GM12878 (cell line): ENCODE data around the gene ZMYND10.

Experiments
- BCL11A ChIP-seq: IDR thresholded peaks from 2 replicates; pipeline ENCODE4 v1.6.1; 2011; ENCODE audit warnings: low read depth, low read length
- CREM ChIP-seq: IDR thresholded peaks from 2 replicates; pipeline ENCODE4 v1.6.1; 2014; ENCODE audit warnings: antibody characterized with exemption, low read depth
- CTCF ChIP-seq, 3 experiments: IDR thresholded peaks in 2 of 3; conservative IDR thresholded peaks in 1 of 3; 2 replicates each; pipeline ENCODE4 v1.5.1; 2011; ENCODE audit warnings: low read depth in 3 of 3, low read length in 3 of 3, mild to moderate bottlenecking in 3 of 3, control low read depth in 2 of 3, moderate library complexity in 2 of 3, inconsistent platforms in 1 of 3, mixed read lengths in 1 of 3; ENCODE audit not compliant: control insufficient read depth in 2 of 3, insufficient read depth in 1 of 3; ENCODE audit errors: extremely low read depth in 1 of 3
- EZH2 ChIP-seq: IDR thresholded peaks from 2 replicates; pipeline ENCODE4 v1.6.1; 2012; ENCODE audit warnings: low read depth, mild to moderate bottlenecking, control low read depth, inconsistent platforms, low read length, borderline replicate concordance; ENCODE audit not compliant: control insufficient read depth
- MYC ChIP-seq: IDR thresholded peaks from 2 replicates; pipeline ENCODE4 v1.6.1; 2011; ENCODE audit warnings: mild to moderate bottlenecking, low read length, moderate library complexity, inconsistent platforms; ENCODE audit not compliant: insufficient read depth, insufficient replicate concordance, insufficient read length, severe bottlenecking
- NRF1 ChIP-seq: conservative IDR thresholded peaks from 2 replicates; pipeline ENCODE4 v1.6.1; 2011; ENCODE audit warnings: mild to moderate bottlenecking, low read depth, low read length, improper control_type of control experiment
- POLR2A ChIP-seq: IDR thresholded peaks from 2 replicates; pipeline ENCODE4 v1.6.1; 2011; ENCODE audit warnings: low read depth, mild to moderate bottlenecking, low read length
- SIX5 ChIP-seq: IDR thresholded peaks from 2 replicates; pipeline ENCODE4 v1.6.1; 2011; ENCODE audit warnings: mild to moderate bottlenecking, low read depth, low read length, moderate library complexity; ENCODE audit not compliant: severe bottlenecking
- SKIL ChIP-seq: fragments of 450-650 bp; IDR thresholded peaks from 2 replicates; pipeline ENCODE4 v1.6.1; 2017; ENCODE audit warnings: mild to moderate bottlenecking, low read depth, inconsistent platforms; ENCODE audit not compliant: poor library complexity, severe bottlenecking
- SUZ12 ChIP-seq: fragments of 200-600 bp; sonication (generic); IDR thresholded peaks from one replicate; pipeline ENCODE4 v1.6.1; 2018; ENCODE audit warnings: antibody characterized with exemption, mild to moderate bottlenecking; ENCODE audit not compliant: unreplicated experiment
- YY1 ChIP-seq: IDR thresholded peaks from 2 replicates; pipeline ENCODE4 v1.6.1; 2011; ENCODE audit warnings: low read depth, mild to moderate bottlenecking, low read length
- TF ChIP-seq, protein P1 (sequence below): fragments of 450-650 bp; IDR thresholded peaks from 2 replicates; pipeline ENCODE4 v1.6.1; 2017; ENCODE audit warnings: mild to moderate bottlenecking, moderate library complexity
- TF ChIP-seq, protein P2 (sequence below): IDR thresholded peaks from 2 replicates; pipeline ENCODE4 v1.6.1; 2012; ENCODE audit warnings: low read depth, low read length, improper control_type of control experiment

GRCh38 chr3:50321336-50322114 lies 24.0 kb downstream of the ZMYND10 start:
- TF ChIP-seq MYC (no peak), YY1 (peak; percentile 38; the same call in 1 of the 2 replicates), POLR2A (peak; percentile 56; the same call in 1 of the 2 replicates), CTCF (IDR thresholded peaks at IDR 0.05 in 2 of 3, conservative IDR thresholded peaks at IDR 0.05 in 1 of 3; ENCODE audit: control insufficient read depth in 2 of 3, extremely low read depth in 1 of 3, insufficient read depth in 1 of 3, low read depth in 3 of 3, low read length in 3 of 3) (peak; percentile 32 to 68 (median 35); a peak in 5 of 6 replicates), BCL11A (no peak), SIX5 (no peak), CREM (peak; percentile 51), SUZ12 (no peak), NRF1 (no peak), EZH2 (no peak), SKIL (peak; percentile 98)
- TF ChIP-seq, protein P1, sequence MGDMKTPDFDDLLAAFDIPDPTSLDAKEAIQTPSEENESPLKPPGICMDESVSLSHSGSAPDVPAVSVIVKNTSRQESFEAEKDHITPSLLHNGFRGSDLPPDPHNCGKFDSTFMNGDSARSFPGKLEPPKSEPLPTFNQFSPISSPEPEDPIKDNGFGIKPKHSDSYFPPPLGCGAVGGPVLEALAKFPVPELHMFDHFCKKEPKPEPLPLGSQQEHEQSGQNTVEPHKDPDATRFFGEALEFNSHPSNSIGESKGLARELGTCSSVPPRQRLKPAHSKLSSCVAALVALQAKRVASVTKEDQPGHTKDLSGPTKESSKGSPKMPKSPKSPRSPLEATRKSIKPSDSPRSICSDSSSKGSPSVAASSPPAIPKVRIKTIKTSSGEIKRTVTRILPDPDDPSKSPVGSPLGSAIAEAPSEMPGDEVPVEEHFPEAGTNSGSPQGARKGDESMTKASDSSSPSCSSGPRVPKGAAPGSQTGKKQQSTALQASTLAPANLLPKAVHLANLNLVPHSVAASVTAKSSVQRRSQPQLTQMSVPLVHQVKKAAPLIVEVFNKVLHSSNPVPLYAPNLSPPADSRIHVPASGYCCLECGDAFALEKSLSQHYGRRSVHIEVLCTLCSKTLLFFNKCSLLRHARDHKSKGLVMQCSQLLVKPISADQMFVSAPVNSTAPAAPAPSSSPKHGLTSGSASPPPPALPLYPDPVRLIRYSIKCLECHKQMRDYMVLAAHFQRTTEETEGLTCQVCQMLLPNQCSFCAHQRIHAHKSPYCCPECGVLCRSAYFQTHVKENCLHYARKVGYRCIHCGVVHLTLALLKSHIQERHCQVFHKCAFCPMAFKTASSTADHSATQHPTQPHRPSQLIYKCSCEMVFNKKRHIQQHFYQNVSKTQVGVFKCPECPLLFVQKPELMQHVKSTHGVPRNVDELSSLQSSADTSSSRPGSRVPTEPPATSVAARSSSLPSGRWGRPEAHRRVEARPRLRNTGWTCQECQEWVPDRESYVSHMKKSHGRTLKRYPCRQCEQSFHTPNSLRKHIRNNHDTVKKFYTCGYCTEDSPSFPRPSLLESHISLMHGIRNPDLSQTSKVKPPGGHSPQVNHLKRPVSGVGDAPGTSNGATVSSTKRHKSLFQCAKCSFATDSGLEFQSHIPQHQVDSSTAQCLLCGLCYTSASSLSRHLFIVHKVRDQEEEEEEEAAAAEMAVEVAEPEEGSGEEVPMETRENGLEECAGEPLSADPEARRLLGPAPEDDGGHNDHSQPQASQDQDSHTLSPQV = no peak
- TF ChIP-seq, protein P2, sequence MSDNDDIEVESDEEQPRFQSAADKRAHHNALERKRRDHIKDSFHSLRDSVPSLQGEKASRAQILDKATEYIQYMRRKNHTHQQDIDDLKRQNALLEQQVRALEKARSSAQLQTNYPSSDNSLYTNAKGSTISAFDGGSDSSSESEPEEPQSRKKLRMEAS = 0 out of 2 replicates have a peak, but pooled peaks have one; percentile 3
